Endothelial cell of umbilical vein (primary cell): ENCODE results near the gene PFKFB3. TPM values are rescaled to one million over a fixed set of nuclear protein-coding genes. Genes with fewer than 3 reads are reported as not detected.

Experiments used
- BruUV-seq: library from RNA; stranded (reverse); fragments of 400-500 nt; replicated peaks from 2 replicates; lab custom pipeline; 2021; lab: Mats Ljungman, UMichigan
- CTCF ChIA-PET: fragments of 300-600, 350-600 bp; sonication (Branson Sonifier 250); formaldehyde crosslinking; loops from one replicate; lab custom pipeline; 2021; ENCODE audit warnings: antibody characterized with exemption, inconsistent platforms; lab: Charles Lee
- POLR2A ChIA-PET: fragments of 300-600, 350-600 bp; sonication (Branson Sonifier 250); formaldehyde crosslinking; loops from one replicate; lab custom pipeline; 2021; ENCODE audit warnings: antibody characterized with exemption, inconsistent platforms; lab: Charles Lee
- DNase-seq: peaks from one replicate; pipeline ENCODE4 v3.0.0-alpha.2; 2011; ENCODE audit warnings: low read depth, low spot score
- FAIRE-seq: peaks from 2 replicates; lab custom pipeline; 2011; peaks lifted over from hg19 to GRCh38; lab: Jason Lieb, UNC
- H2AFZ ChIP-seq: 2 replicates; pipeline ENCODE4 v1.6.0; 2012; ENCODE audit warnings: low read depth, low read length, control low read depth, inconsistent platforms
- H3K27ac ChIP-seq: 2 replicates; pipeline ENCODE4 v1.5.1; 2011; ENCODE audit warnings: low read depth, mild to moderate bottlenecking, control low read depth, low read length, moderate library complexity; ENCODE audit not compliant: insufficient read depth
- H3K27me3 ChIP-seq, 2 experiments: 2 replicates each; pipeline versions ENCODE4 v1.6.0 to v1.6.1; 2011; ENCODE audit warnings: low read length in 2 of 2, mixed read lengths in 1 of 2; ENCODE audit not compliant: control insufficient read depth in 2 of 2, insufficient read depth in 2 of 2
- H3K36me3 ChIP-seq, 2 experiments: 2 replicates in 1 of 2; 3 replicates in 1 of 2; pipeline ENCODE4 v1.5.1; 2011; ENCODE audit warnings: low read length in 2 of 2, mild to moderate bottlenecking in 1 of 2, moderate library complexity in 1 of 2; ENCODE audit not compliant: control insufficient read depth in 2 of 2, insufficient read depth in 2 of 2; ENCODE audit errors: extremely low read depth in 1 of 2
- H3K4me1 ChIP-seq: 3 replicates; pipeline ENCODE4 v1.5.1; 2011; ENCODE audit warnings: mild to moderate bottlenecking, low read length; ENCODE audit not compliant: control insufficient read depth, insufficient read depth; ENCODE audit errors: extremely low read depth
- H3K4me2 ChIP-seq: 2 replicates; pipeline ENCODE4 v1.6.1; 2011; ENCODE audit warnings: low read length, control low read depth, mixed read lengths; ENCODE audit not compliant: insufficient read depth
- H3K4me3 ChIP-seq, 3 experiments: fragments of 200-600 bp in 1 of 3; sonication (generic), shearing (Covaris generic) in 1 of 3; replicated peaks in 1 of 3; 2 replicates each; pipeline ENCODE4 v1.5.1; 2011 to 2016; ENCODE audit warnings: control low read depth in 3 of 3, low read length in 3 of 3, mild to moderate bottlenecking in 2 of 3, inconsistent platforms in 1 of 3, low read depth in 1 of 3, moderate library complexity in 1 of 3; ENCODE audit not compliant: insufficient read depth in 1 of 3
- H3K79me2 ChIP-seq: 2 replicates; pipeline ENCODE4 v1.6.0; 2012; ENCODE audit warnings: low read length, inconsistent platforms; ENCODE audit not compliant: control insufficient read depth, insufficient read depth
- H3K9ac ChIP-seq: replicated peaks from 2 replicates; pipeline ENCODE3; 2011; ENCODE audit warnings: low read length, control low read depth; ENCODE audit not compliant: insufficient read depth; ENCODE audit errors: extremely low read depth
- H3K9me1 ChIP-seq: replicated peaks from 3 replicates; pipeline ENCODE4 v1.6.0; 2011; ENCODE audit warnings: mild to moderate bottlenecking, low read length; ENCODE audit not compliant: control insufficient read depth, insufficient read depth; ENCODE audit errors: extremely low read depth
- H3K9me3 ChIP-seq: replicated peaks from 2 replicates; pipeline ENCODE4 v1.5.1; 2012; ENCODE audit warnings: low read length, inconsistent platforms; ENCODE audit not compliant: control insufficient read depth, insufficient read depth
- H4K20me1 ChIP-seq: replicated peaks from 2 replicates; pipeline ENCODE3; 2011; ENCODE audit warnings: mild to moderate bottlenecking, low read length; ENCODE audit not compliant: control insufficient read depth, insufficient read depth; ENCODE audit errors: extremely low read depth
- EZH2 ChIP-seq: IDR thresholded peaks from 2 replicates; pipeline ENCODE4 v1.6.1; 2012; ENCODE audit warnings: borderline replicate concordance, low read depth, mild to moderate bottlenecking, moderate library complexity, low read length, inconsistent platforms; ENCODE audit not compliant: severe bottlenecking
- FOS ChIP-seq: IDR thresholded peaks from 2 replicates; pipeline ENCODE4 v1.6.1; 2011; ENCODE audit warnings: mild to moderate bottlenecking, low read length, moderate library complexity, borderline replicate concordance; ENCODE audit not compliant: insufficient read depth
- GATA2 ChIP-seq: IDR thresholded peaks from 2 replicates; pipeline ENCODE4 v1.7.0; 2011; ENCODE audit warnings: low read depth, mild to moderate bottlenecking, moderate library complexity, mixed read lengths, low read length; ENCODE audit not compliant: insufficient read length, insufficient read depth
- JUN ChIP-seq: IDR thresholded peaks from 2 replicates; pipeline ENCODE4 v1.6.1; 2011; ENCODE audit warnings: borderline replicate concordance, low read depth; ENCODE audit not compliant: insufficient read length, insufficient read depth
- MYC ChIP-seq: IDR thresholded peaks from one replicate; pipeline ENCODE4 v1.6.1; 2011; ENCODE audit warnings: mild to moderate bottlenecking, low read depth, low read length
- POLR2A ChIP-seq: IDR thresholded peaks from 2 replicates; pipeline ENCODE4 v1.6.1; 2012; ENCODE audit warnings: low read depth, mild to moderate bottlenecking, control low read depth, low read length
- POLR2AphosphoS5 ChIP-seq: IDR thresholded peaks from 2 replicates; pipeline ENCODE4 v1.6.1; 2012; ENCODE audit warnings: low read depth, mild to moderate bottlenecking, control low read depth, low read length, moderate library complexity; ENCODE audit not compliant: insufficient read depth
- dilution Hi-C: fragments of 300-500 bp; cut with MboI; formaldehyde crosslinking; loops from one replicate; pipeline ENCODE4 v1.15.0; 2019; ENCODE audit warnings: low sequenced_read_pairs; ENCODE audit not compliant: extremely low pct_ligation_motif_present
- intact Hi-C: fragments of 100-400 bp; cut with micrococcal nuclease; formaldehyde crosslinking; loops from one replicate; pipeline ENCODE4 v1.10.0; 2022
- polyA plus RNA-seq, 4 experiments: library from polyadenylated mRNA; depleted of rRNA in 3 of 4; stranded (reverse) in 3 of 4; unstranded in 1 of 4; fragments of >200 nt; gene quantifications; 2 replicates each; pipeline versions ENCODE4 v1.2.1 to v1.2.3, GENCODE V29; 2011 to 2012; ENCODE audit warnings: missing spikeins in 1 of 4
- total RNA-seq: library from RNA; stranded (reverse); gene quantifications from 2 replicates; pipeline ENCODE4 v1.2.3, GENCODE V29; 2021
- TF ChIP-seq, protein P1 (sequence below): IDR thresholded peaks from 2 replicates; pipeline ENCODE4 v1.6.1; 2011; ENCODE audit not compliant: insufficient read depth, insufficient read length
- TF ChIP-seq, protein P2 (sequence below), 2 donors: IDR thresholded peaks; 1 replicate in 1 of 2; 2 replicates in 1 of 2; pipeline ENCODE4 v1.5.1; 2011; ENCODE audit warnings: low read length in 2 of 2, mild to moderate bottlenecking in 2 of 2, moderate library complexity in 2 of 2, control low read depth in 1 of 2, inconsistent platforms in 1 of 2, low read depth in 1 of 2; ENCODE audit not compliant: insufficient read depth in 1 of 2; ENCODE audit errors: extremely low read depth in 1 of 2

Gene PFKFB3
- total and polyA plus RNA-seq, 2 donors (not counting 3 experiments of a cell fraction or from before 2014, with no cell fraction given): 15.8 to 33.7 TPM

DNA sequence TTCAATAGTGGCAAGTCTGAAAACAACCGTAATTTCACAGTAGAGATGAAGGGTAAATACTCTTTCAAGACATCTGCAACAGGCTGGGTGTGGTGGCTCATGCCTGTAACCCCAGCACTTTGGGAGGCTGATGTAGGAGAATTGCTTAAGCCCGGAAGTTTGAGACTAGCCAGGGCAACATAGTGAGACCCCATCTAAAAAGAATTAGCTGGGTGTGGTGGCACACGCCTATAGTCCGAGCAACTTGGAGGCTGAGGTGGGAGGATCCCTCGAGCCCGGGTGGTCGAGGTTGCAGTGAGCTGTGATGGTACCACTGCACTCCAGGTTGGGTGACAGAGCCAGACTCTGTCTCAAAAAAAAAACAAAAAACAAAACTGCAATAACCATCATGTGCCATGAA is 71.8 kb downstream of the PFKFB3 start:
- Histone ChIP-seq H3K9ac (peak overlapping the region; percentile 54), H3K4me1 (peaks cover 15% of the 10 kb centered on the region), H3K4me3 (no peak overlapping the region), H3K4me2 (peak overlapping the region; percentile 26), H3K79me2 (no peaks in the 10 kb centered on the region), H3K9me3 (no peaks in the 10 kb centered on the region), H3K27me3 (no peaks in the 10 kb centered on the region), H3K36me3 (no peaks in the 10 kb centered on the region), H3K27ac (peak overlapping the region; percentile 88), H3K9me1 (no peaks in the 10 kb centered on the region), H2AFZ (peak overlapping the region; percentile 70), H4K20me1 (no peaks in the 10 kb centered on the region)
- intact Hi-C loops (no loop called here), dilution Hi-C loops (no loop called here)
- TF ChIP-seq GATA2 (no peak), EZH2 (no peak), JUN (no peak)
- FAIRE-seq (no peak), DNase-seq (no peak)
- BruUV-seq: no TSS peak
- POLR2A ChIA-PET: interaction anchor here (0.8 to 1.2 kb wide), 2 partner anchors 72 to 127 kb away, joined by 3 to 8 read pairs; partner anchors contain the start of gene PFKFB3
- CTCF ChIA-PET: interaction anchor here (1.0 to 1.7 kb wide), 7 partner anchors 9 to 188 kb away, joined by 3 to 15 read pairs (median 5); partner anchors contain the start of gene PFKFB3

DNA sequence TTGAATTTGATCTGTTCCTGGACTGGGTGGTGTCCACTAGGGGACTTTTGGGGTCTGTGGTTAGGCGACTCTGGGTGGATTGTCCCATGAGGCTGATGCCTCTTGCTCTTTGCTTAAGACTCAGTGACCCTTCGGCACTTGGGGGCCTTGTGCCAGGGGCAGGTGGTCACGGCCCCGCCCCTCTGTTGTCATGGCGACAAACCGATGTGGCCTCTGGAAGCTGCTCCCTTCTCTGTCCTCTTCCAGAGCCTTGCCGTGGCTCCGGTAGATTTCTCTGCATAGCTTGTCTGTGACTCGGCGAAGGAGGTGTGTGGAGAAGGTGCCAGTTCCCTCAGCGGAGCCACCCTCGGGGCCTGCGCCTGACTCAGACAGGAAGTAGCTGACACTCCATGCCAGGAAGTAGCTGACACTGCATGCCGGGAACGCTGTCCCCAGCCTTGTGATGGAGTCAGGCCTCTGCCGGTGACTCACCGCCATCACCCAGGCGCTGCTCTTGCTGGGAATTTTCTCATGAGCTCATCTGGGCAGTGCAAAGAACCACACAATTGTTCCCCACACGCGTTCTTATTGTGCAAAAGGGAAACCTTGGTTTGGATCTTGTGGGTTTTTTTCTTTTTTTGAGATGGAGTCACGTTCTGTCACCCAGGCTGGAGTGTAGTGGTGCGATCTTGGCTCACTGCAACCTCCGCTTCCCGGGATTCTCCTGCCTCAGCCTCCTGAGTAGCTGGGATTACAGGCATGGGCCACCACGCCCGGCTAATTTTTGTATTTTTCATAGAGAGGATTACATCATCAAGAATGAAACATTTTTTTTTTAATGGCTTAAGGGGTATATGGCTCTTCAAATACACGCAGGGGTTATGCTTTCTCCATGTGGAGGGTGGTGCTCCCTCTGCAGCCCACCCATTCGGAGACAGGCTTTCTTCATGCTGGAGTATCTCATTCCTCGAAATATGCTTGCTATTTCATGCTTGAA is 72.6 kb downstream of the PFKFB3 start:
- Histone ChIP-seq H3K9me1 (no peaks in the 10 kb centered on the region), H3K79me2 (no peaks in the 10 kb centered on the region), H3K36me3 (no peaks in the 10 kb centered on the region), H3K9me3 (no peaks in the 10 kb centered on the region), H3K4me3 (peak overlapping the region in 1 of 3 experiments; percentile 20), H3K9ac (peak overlapping the region; percentile 54), H2AFZ (peak overlapping the region; percentile 70), H3K27me3 (no peaks in the 10 kb centered on the region), H3K4me2 (peak overlapping the region; percentile 26), H3K27ac (peak overlapping the region; percentile 88), H4K20me1 (no peaks in the 10 kb centered on the region), H3K4me1 (peaks cover 16% of the 10 kb centered on the region)
- POLR2A ChIA-PET: interaction anchor here (0.8 to 1.2 kb wide), 3 partner anchors 11 to 126 kb away, joined by 3 to 8 read pairs (median 3); partner anchors contain the start of gene PFKFB3
- CTCF ChIA-PET: interaction anchor here (0.9 to 1.7 kb wide), 10 partner anchors 10 to 189 kb away, joined by 3 to 15 read pairs (median 4); partner anchors contain the start of gene PFKFB3
- peak; percentile 99 for TF ChIP-seq FOS
- peak; percentile 88 for TF ChIP-seq MYC
- TF ChIP-seq, protein P1, sequence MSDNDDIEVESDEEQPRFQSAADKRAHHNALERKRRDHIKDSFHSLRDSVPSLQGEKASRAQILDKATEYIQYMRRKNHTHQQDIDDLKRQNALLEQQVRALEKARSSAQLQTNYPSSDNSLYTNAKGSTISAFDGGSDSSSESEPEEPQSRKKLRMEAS: no peak
- TF ChIP-seq, protein P2, sequence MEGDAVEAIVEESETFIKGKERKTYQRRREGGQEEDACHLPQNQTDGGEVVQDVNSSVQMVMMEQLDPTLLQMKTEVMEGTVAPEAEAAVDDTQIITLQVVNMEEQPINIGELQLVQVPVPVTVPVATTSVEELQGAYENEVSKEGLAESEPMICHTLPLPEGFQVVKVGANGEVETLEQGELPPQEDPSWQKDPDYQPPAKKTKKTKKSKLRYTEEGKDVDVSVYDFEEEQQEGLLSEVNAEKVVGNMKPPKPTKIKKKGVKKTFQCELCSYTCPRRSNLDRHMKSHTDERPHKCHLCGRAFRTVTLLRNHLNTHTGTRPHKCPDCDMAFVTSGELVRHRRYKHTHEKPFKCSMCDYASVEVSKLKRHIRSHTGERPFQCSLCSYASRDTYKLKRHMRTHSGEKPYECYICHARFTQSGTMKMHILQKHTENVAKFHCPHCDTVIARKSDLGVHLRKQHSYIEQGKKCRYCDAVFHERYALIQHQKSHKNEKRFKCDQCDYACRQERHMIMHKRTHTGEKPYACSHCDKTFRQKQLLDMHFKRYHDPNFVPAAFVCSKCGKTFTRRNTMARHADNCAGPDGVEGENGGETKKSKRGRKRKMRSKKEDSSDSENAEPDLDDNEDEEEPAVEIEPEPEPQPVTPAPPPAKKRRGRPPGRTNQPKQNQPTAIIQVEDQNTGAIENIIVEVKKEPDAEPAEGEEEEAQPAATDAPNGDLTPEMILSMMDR (IDR thresholded peaks at IDR 0.05; ENCODE audit: extremely low read depth in 1 of 2, insufficient read depth in 1 of 2, low read depth in 1 of 2, low read length in 2 of 2): peak in 1 of 2 donors; percentile 3
- peak; percentile 42 for TF ChIP-seq POLR2A
- peak; percentile 94 for TF ChIP-seq JUN
- TF ChIP-seq EZH2: no peak
- peak; percentile 88 for TF ChIP-seq POLR2AphosphoS5
- BruUV-seq: TSS peak; percentile 83
- peak; percentile 94 for DNase-seq
- peak; percentile 99 for FAIRE-seq
- intact Hi-C loops (loop anchor here (1.0 kb wide), 4 partner anchors 36 to 187 kb away; partner anchors contain the start of gene PFKFB3), dilution Hi-C loops (no loop called here)
